GM21381 (cell line): ENCODE results near the gene PKIB.
"Not testable (repeated sequence)": the region's sequence is repeated elsewhere in the genome, so short reads cannot be mapped to it uniquely, and the experiment has no call there.

Source experiments
- ATAC-seq: cut with Tn5 transposase; IDR thresholded peaks from one replicate; pipeline ENCODE4 v1.9.1; 2021; ENCODE audit warnings: mild to moderate bottlenecking, moderate library complexity; ENCODE audit not compliant: unreplicated experiment

The PKIB gene

GRCh38 chr6:122620428-122620827 is 10.2 kb downstream of the PKIB start:
- ATAC-seq: no peak

- no peak for ATAC-seq
Measured at GRCh38 chr6:122620902-122621301, 10.7 kb downstream of the PKIB start.

DNA sequence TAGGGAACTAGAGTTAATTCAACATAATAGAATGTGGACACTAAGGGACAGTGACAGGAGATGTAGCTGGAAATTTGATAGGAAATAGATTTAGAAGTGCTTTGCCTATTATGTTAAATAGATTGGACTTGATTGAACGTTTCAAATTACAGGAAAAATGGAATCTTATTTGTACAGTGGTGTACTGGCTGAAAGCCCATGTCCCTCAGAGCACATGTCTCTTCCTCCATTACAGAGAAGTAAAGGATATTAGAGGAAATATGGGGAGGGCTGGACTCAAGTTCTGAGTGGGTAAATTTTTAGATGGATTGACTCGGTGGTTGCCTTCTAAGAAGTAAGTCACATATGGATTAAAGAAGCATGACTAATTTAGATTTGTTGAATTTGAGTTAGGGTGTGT is 11.4 kb downstream of the PKIB start:
- no peak for ATAC-seq

- ATAC-seq: no peak
Measured at GRCh38 chr6:122622479-122622878, 12.3 kb downstream of the PKIB start.

DNA sequence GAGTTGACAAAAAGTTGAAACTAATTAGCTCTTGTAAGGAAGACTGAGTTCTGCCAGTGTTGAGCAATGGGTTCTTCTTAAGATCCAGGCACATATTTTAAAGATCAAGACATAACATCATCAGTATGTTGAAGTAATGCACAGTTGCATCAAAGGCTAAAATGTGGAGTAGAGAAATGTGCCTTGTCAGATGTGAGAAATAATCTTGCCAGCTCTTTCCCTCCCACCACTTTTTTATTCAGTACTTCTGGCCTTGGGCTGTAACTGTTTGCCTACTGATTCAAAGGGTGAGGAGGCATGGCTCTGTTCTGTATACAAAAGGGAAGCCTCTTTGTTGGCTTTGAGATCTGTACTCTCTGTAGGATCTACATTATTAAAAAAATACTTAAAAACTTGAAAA is 13.1 kb downstream of the PKIB start:
- ATAC-seq: no peak

- ATAC-seq: no peak
Measured at GRCh38 chr6:122624853-122625252, 14.6 kb downstream of the PKIB start.

- no peak for ATAC-seq
Measured at GRCh38 chr6:122628714-122629113, 18.5 kb downstream of the PKIB start.

- ATAC-seq: no peak
Measured at GRCh38 chr6:122631571-122632249, 21.5 kb downstream of the PKIB start.

GRCh38 chr6:122640366-122640765 is 30.2 kb downstream of the PKIB start:
- no peak for ATAC-seq

DNA sequence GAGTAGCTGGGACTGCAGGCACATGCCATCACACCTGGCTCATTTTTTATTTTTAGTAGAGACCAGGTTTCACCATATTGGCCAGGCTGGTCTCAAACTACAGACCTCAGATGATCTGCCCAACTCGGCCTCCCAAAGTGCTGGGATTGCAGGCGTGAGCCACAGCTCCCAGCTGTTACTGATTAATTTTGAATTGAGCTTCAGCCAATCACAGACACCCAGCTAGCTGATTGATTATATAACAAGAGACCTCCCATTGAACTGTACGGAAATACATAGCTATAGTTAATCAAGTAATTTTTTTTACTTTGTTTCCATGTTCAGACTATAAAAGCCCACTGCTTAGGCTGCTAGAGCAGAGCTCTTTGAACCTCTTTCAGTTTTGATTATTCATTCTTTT is 31.6 kb downstream of the PKIB start:
- no peak for ATAC-seq

GRCh38 chr6:122642604-122643003 is 32.4 kb downstream of the PKIB start:
- not testable (repeated sequence) for ATAC-seq

- ATAC-seq: no peak
Measured at GRCh38 chr6:122645256-122645655, 35.1 kb downstream of the PKIB start.

- ATAC-seq: no peak
Measured at GRCh38 chr6:122647765-122648164, 37.6 kb downstream of the PKIB start.

- ATAC-seq: no peak
Measured at GRCh38 chr6:122648726-122649125, 38.5 kb downstream of the PKIB start.

DNA sequence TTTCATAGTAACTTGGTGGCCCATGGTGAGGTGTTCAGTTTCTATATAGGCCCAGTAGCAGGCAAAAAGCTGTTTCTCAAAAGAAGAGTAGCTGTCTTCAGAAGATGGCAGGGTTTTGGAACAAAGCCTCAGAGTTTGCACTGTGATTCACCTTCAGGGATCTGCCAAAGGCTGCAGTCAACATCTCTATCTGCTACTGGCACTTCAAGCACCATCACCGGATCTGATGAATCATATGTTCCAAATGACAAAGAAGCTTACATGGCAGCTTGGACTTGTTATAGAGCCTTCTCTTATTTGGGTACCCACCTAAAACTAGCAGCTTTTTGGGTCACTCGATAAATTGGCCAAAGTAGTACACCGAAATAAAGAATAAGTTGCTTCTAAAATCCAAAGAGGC is 39.5 kb downstream of the PKIB start:
- ATAC-seq: no peak

DNA sequence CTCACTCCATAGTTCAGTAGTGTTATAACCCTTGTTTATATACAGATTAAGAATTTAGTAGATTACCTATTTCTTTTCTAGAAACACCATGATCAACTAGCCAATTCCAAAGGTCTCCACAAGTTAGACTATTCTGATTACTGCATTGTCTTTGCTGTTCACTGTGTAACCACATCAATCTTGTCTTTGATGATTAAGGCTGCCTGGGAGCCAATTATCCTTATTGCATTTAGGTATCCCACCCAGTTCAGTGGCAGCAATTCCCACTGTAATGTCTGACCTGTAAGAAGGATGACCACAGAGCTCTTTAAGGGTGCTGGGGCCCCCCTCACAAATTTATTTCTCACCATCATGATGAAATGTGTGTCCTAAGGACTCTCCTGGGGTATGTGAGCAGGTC is 40.2 kb downstream of the PKIB start:
- no peak for ATAC-seq

GRCh38 chr6:122651031-122651430 is 40.8 kb downstream of the PKIB start:
- no peak for ATAC-seq

- ATAC-seq: no peak
Measured at GRCh38 chr6:122651604-122652003, 41.4 kb downstream of the PKIB start.

GRCh38 chr6:122652431-122652830 is 42.2 kb downstream of the PKIB start:
- no peak for ATAC-seq

GRCh38 chr6:122653094-122653493 is 42.9 kb downstream of the PKIB start:
- ATAC-seq: no peak

DNA sequence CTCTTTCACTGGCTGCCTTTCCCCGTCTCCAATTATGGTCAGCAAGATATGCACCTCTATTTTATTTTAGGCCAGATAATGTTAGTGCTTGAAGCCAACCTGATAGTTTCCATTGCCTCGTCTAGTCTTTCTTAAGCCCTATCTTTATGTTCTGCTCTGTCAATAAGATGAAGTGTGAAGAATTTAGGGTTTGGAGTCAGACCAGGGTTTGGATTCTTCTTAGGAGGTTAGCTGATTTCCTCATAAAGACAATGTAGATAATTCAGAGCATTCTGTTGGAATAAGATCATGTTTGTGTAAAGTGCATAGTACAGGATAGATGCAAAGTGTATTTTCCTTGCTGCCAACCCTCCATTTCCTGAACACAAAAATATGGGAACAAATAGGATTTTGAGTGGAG is 43.8 kb downstream of the PKIB start:
- no peak for ATAC-seq

DNA sequence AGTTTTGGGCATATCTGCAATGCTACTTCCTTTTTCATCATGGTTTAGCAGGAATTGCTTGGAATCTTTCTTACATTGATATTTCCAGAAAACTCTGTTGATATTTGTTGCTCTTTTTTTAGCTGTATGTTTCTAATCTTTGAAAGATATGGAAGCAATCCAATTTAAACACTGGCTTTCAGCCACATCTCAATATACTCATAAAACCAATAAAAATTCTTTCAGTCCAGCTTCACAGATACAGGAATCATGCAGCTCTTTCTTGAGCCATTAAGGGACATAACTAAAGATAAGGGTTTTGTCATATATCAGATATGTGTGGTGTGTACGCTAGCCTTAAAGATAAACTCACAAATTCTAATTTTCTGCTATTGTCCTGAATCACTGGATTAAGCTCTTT is 47.4 kb downstream of the PKIB start:
- no peak for ATAC-seq

DNA sequence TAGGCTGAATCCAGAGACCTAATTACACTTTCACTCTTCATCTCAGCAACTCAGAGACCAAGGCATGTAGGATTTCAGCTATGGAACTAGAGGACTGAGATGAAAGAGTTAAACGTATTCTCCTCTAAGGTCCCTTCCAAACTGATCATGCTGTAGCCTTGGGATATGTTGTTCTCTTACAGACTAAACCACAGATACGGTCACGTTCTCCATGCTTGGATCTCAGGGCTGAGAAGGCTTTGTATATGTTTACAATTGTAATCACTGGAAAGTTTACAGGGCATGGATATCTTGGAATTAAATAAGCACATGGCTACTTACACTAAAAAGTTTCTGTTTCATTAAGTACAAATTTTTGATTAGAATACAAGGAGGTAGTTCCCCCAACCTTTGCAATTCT is 50.1 kb downstream of the PKIB start:
- no peak for ATAC-seq
